Neutrophil (primary cell): ENCODE results near the gene COL17A1.

ENCODE experiments used
- H3K27ac ChIP-seq: fragments of 200-600 bp; sonication (generic); 2 replicates; pipeline ENCODE4 v1.5.1; 2016; ENCODE audit warnings: mild to moderate bottlenecking, moderate library complexity
- H3K27me3 ChIP-seq: fragments of 200-600 bp; sonication (generic); 2 replicates; pipeline ENCODE4 v1.6.0; 2016; ENCODE audit warnings: mild to moderate bottlenecking
- H3K36me3 ChIP-seq: fragments of 200-600 bp; sonication (generic); 2 replicates; pipeline ENCODE4 v1.5.1; 2017
- H3K4me1 ChIP-seq, 2 experiments: fragments of 200-600 bp in 1 of 2; sonication (generic) in 1 of 2; 1 replicate in 1 of 2; 2 replicates in 1 of 2; pipeline versions ENCODE4 v1.5.1 to v1.6.1; 2013 to 2016; ENCODE audit warnings: low read depth in 1 of 2, low read length in 1 of 2, mild to moderate bottlenecking in 1 of 2, moderate library complexity in 1 of 2; ENCODE audit not compliant: control insufficient read depth in 1 of 2, insufficient read depth in 1 of 2
- H3K4me3 ChIP-seq, 2 experiments: fragments of 200-600 bp in 1 of 2; sonication (generic) in 1 of 2; 1 replicate in 1 of 2; 2 replicates in 1 of 2; pipeline ENCODE4 v1.5.1; 2013 to 2016; ENCODE audit warnings: low read depth in 1 of 2, low read length in 1 of 2, mild to moderate bottlenecking in 1 of 2, moderate library complexity in 1 of 2
- H3K9me3 ChIP-seq: fragments of 200-600 bp; sonication (generic); 2 replicates; pipeline ENCODE4 v1.5.1; 2016
- CTCF ChIP-seq: fragments of 200-600 bp; sonication (generic); IDR thresholded peaks from 2 replicates; pipeline ENCODE4 v1.5.1; 2016; ENCODE audit warnings: antibody characterized with exemption

The COL17A1 gene

GRCh38 chr10:104040862-104041789, 44.6 kb downstream of the COL17A1 start:
- Histone ChIP-seq H3K36me3 (no peaks in the 10 kb centered on the region), H3K27me3 (no peaks in the 10 kb centered on the region), H3K4me1 (peaks cover 3 to 11% of the 10 kb centered on the region in 2 experiments), H3K9me3 (no peaks in the 10 kb centered on the region), H3K27ac (no peak overlapping the region), H3K4me3 (no peak overlapping the region)
- no peak for TF ChIP-seq CTCF

GRCh38 chr10:104040382-104040781, 45.3 kb downstream of the COL17A1 start:
- peaks cover 10 to 19% of the 10 kb centered on the region in 2 experiments for H3K4me1 ChIP-seq
- no peak overlapping the region for H3K27ac ChIP-seq
- no peak overlapping the region for H3K4me3 ChIP-seq
- no peak for TF ChIP-seq CTCF
- no peaks in the 10 kb centered on the region for H3K36me3 ChIP-seq
- H3K9me3 ChIP-seq = no peaks in the 10 kb centered on the region
- H3K27me3 ChIP-seq = no peaks in the 10 kb centered on the region

GRCh38 chr10:104038958-104039752, 46.5 kb downstream of the COL17A1 start:
- Histone ChIP-seq H3K9me3 (no peaks in the 10 kb centered on the region), H3K27ac (no peak overlapping the region), H3K36me3 (no peaks in the 10 kb centered on the region), H3K4me3 (no peak overlapping the region), H3K27me3 (no peaks in the 10 kb centered on the region), H3K4me1 (peaks cover 22 to 31% of the 10 kb centered on the region in 2 experiments)
- TF ChIP-seq CTCF = no peak

- Histone ChIP-seq H3K4me1 (peaks cover 29 to 37% of the 10 kb centered on the region in 2 experiments), H3K27me3 (no peaks in the 10 kb centered on the region), H3K4me3 (no peak overlapping the region), H3K36me3 (no peaks in the 10 kb centered on the region), H3K9me3 (no peaks in the 10 kb centered on the region), H3K27ac (no peak overlapping the region)
- no peak for TF ChIP-seq CTCF
These were observed 47.1 kb downstream of the COL17A1 start for GRCh38 chr10:104038537-104038936.

GRCh38 chr10:104037261-104037951, 48.3 kb downstream of the COL17A1 start:
- no peak for TF ChIP-seq CTCF
- Histone ChIP-seq H3K36me3 (no peaks in the 10 kb centered on the region), H3K27ac (no peak overlapping the region), H3K27me3 (no peaks in the 10 kb centered on the region), H3K9me3 (no peaks in the 10 kb centered on the region), H3K4me3 (no peak overlapping the region), H3K4me1 (peaks cover 40 to 49% of the 10 kb centered on the region in 2 experiments)
